HEK293T (cell line): ENCODE measurements around the gene JAG1.

Experiments used
- ARNT ChIP-seq: fragments of 450-650 bp; IDR thresholded peaks from 2 replicates; pipeline ENCODE4 v1.6.1; 2017; ENCODE audit warnings: mild to moderate bottlenecking
- BHLHE40 ChIP-seq: fragments of 450-650 bp; IDR thresholded peaks from 2 replicates; pipeline ENCODE4 v1.6.1; 2016; ENCODE audit warnings: mild to moderate bottlenecking, moderate library complexity, borderline replicate concordance
- CTBP1 ChIP-seq: fragments of 450-650 bp; IDR thresholded peaks from 2 replicates; pipeline ENCODE4 v1.6.1; 2016; ENCODE audit warnings: borderline replicate concordance
- FOXM1 ChIP-seq: fragments of 450-650 bp; IDR thresholded peaks from 2 replicates; pipeline ENCODE4 v1.6.1; 2017; ENCODE audit warnings: mild to moderate bottlenecking, borderline replicate concordance
- HDGF ChIP-seq: fragments of 450-650 bp; IDR thresholded peaks from 2 replicates; pipeline ENCODE4 v1.6.1; 2017; ENCODE audit warnings: antibody characterized with exemption, borderline replicate concordance
- LEF1 ChIP-seq: fragments of 450-650 bp; IDR thresholded peaks from 2 replicates; pipeline ENCODE4 v1.6.1; 2017; ENCODE audit warnings: mild to moderate bottlenecking, borderline replicate concordance
- NFRKB ChIP-seq: fragments of 450-650 bp; IDR thresholded peaks from 2 replicates; pipeline ENCODE4 v1.6.1; 2016; ENCODE audit warnings: mild to moderate bottlenecking, moderate library complexity
- SP1 ChIP-seq: fragments of 450-650 bp; IDR thresholded peaks from 2 replicates; pipeline ENCODE4 v1.6.1; 2017
- SUZ12 ChIP-seq: fragments of 450-650 bp; IDR thresholded peaks from 2 replicates; pipeline ENCODE4 v1.6.1; 2016; ENCODE audit warnings: mild to moderate bottlenecking
- ZNF384 ChIP-seq: fragments of 450-650 bp; IDR thresholded peaks from 2 replicates; pipeline ENCODE4 v1.6.1; 2016
- TF ChIP-seq, protein P1 (sequence below): fragments of 450-650 bp; IDR thresholded peaks from 2 replicates; pipeline ENCODE4 v1.6.1; 2016

DNA sequence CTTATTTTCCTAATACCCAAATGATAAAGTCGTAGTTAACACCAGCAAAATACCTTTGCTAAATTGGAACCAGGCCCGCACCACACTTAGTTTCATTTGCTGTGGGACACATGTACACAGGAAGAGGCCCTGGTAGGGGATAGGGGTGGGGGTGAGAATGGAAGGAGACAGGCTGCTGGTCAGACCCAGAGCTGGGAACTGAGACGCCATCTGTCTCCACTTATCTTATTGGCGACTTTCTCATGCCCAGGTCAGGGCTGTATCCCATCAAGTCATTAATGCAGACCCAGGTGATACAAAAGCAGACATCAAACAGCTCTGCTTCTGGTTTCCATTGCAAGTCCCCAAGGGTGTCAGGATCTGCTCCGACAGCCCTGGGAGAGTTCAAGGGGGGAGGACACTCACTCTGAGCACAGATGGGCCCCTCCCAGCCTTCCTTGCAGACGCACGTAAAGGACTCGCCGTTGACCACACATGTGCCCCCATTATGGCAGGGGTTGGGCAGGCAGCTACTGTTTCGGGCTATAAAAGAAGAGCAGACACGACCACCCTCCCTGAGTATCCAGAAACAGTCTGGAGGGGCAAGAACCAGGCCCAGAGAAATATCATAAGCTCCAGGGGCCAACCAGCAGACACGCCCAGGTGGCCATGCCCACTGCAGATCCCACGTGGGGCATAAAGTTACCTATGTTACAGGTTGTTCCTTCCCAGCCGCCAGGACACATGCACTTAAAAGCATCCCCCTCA, 29.2 kb downstream of the JAG1 start:
- TF ChIP-seq NFRKB: no peak
- no peak for TF ChIP-seq SP1
- no peak for TF ChIP-seq ZNF384
- TF ChIP-seq, protein P1, sequence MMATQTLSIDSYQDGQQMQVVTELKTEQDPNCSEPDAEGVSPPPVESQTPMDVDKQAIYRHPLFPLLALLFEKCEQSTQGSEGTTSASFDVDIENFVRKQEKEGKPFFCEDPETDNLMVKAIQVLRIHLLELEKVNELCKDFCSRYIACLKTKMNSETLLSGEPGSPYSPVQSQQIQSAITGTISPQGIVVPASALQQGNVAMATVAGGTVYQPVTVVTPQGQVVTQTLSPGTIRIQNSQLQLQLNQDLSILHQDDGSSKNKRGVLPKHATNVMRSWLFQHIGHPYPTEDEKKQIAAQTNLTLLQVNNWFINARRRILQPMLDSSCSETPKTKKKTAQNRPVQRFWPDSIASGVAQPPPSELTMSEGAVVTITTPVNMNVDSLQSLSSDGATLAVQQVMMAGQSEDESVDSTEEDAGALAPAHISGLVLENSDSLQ: no peak
- no peak for TF ChIP-seq SUZ12
- TF ChIP-seq HDGF: no peak
- no peak for TF ChIP-seq ARNT
- no peak for TF ChIP-seq BHLHE40
- no peak for TF ChIP-seq FOXM1
- no peak for TF ChIP-seq CTBP1
- no peak for TF ChIP-seq LEF1
